Peyer's patch (tissue), 4 donors: Measurements from ENCODE around the gene IQGAP3.

ENCODE experiments used
- POLR2A ChIP-seq, 2 donors: fragments of 450-650 bp; IDR thresholded peaks; one replicate each; pipeline ENCODE4 v1.5.1; 2017; ENCODE audit warnings: antibody characterized with exemption in 2 of 2, mild to moderate bottlenecking in 2 of 2, moderate library complexity in 2 of 2
- TF ChIP-seq, protein P1 (sequence below), 6 experiments: fragments of 450-650 bp in 4 of 6; fragments of 200-600 bp in 2 of 6; sonication (generic) in 1 of 6; IDR thresholded peaks; one replicate each; pipeline ENCODE4 v1.5.1; 2017 to 2019; ENCODE audit warnings: antibody characterized with exemption in 6 of 6, mild to moderate bottlenecking in 3 of 6, moderate library complexity in 1 of 6

DNA sequence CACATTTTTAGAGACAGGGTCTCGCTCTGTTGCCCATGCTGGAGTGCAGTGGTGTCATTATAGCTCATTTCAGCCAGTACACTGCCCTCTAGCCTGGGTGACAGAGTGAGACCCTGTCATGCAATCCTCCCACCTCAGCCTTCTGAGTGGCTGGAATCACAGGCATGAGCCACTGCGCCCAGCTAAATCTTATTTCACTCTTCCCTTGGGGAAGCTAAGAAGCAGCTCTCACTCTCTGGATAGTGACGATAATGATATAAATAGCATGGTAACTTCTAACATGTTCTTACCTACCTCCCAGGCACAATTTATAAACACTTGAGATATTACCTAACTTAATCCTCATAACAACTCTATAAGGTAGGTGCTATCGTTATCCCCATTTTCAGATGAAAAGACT lies 24.9 kb downstream of the IQGAP3 start:
- TF ChIP-seq, protein P1, sequence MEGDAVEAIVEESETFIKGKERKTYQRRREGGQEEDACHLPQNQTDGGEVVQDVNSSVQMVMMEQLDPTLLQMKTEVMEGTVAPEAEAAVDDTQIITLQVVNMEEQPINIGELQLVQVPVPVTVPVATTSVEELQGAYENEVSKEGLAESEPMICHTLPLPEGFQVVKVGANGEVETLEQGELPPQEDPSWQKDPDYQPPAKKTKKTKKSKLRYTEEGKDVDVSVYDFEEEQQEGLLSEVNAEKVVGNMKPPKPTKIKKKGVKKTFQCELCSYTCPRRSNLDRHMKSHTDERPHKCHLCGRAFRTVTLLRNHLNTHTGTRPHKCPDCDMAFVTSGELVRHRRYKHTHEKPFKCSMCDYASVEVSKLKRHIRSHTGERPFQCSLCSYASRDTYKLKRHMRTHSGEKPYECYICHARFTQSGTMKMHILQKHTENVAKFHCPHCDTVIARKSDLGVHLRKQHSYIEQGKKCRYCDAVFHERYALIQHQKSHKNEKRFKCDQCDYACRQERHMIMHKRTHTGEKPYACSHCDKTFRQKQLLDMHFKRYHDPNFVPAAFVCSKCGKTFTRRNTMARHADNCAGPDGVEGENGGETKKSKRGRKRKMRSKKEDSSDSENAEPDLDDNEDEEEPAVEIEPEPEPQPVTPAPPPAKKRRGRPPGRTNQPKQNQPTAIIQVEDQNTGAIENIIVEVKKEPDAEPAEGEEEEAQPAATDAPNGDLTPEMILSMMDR (IDR thresholded peaks at IDR 0.05), result no peak
- no peak for TF ChIP-seq POLR2A (IDR thresholded peaks at IDR 0.05)
